Gastroesophageal sphincter (tissue), 3 donors: ENCODE measurements around the gene WDR35.

Experiments
- CTCF ChIP-seq, 4 experiments: fragments of 200-600 bp in 2 of 4; fragments of 450-650 bp in 2 of 4; sonication (generic) in 1 of 4; IDR thresholded peaks; one replicate each; pipeline ENCODE4 v1.5.1; 2017 to 2019; ENCODE audit warnings: antibody characterized with exemption in 4 of 4, mild to moderate bottlenecking in 2 of 4, moderate library complexity in 2 of 4
- EP300 ChIP-seq: sonication (generic); formaldehyde crosslinking; IDR thresholded peaks from one replicate; pipeline ENCODE4 v1.6.1; 2017; ENCODE audit warnings: antibody characterized with exemption, mild to moderate bottlenecking
- POLR2A ChIP-seq, 2 donors: fragments of 450-650 bp; IDR thresholded peaks; one replicate each; pipeline ENCODE4 v1.6.1; 2017; ENCODE audit warnings: antibody characterized with exemption in 2 of 2, mild to moderate bottlenecking in 2 of 2, moderate library complexity in 1 of 2

GRCh38 chr2:20027705-20028434 lies 38.0 kb upstream of the WDR35 start:
- TF ChIP-seq CTCF (IDR thresholded peaks at IDR 0.05) = no peak
- no peak for TF ChIP-seq EP300
- TF ChIP-seq POLR2A (IDR thresholded peaks at IDR 0.05) = no peak
